CD4-positive, alpha-beta memory T cell (primary cell): ENCODE data around the gene SERGEF. TPM values are rescaled to one million over a fixed set of nuclear protein-coding genes. Genes with fewer than 3 reads are reported as not detected.
A peak's percentile ranks its signal among the peaks of the same experiment; 100 is the strongest.

Experiments used
- CTCF ChIA-PET: fragments of 350-600 bp; sonication (Branson Sonifier 250); formaldehyde crosslinking; loops from one replicate; lab custom pipeline; 2021; ENCODE audit warnings: inconsistent platforms; ENCODE audit not compliant: partially characterized antibody; lab: Charles Lee
- POLR2A ChIA-PET: fragments of 350-600 bp; sonication (Branson Sonifier 250); formaldehyde crosslinking; loops from one replicate; lab custom pipeline; 2021; ENCODE audit not compliant: partially characterized antibody; lab: Charles Lee
- DNase-seq, 5 donors: peaks; one replicate each; pipeline versions ENCODE4 v3.0.0 to v3.0.0-alpha.2; 2020 to 2022; ENCODE audit warnings: mixed read lengths in 1 of 5
- H3K27ac ChIP-seq: one replicate; pipeline ENCODE4 v1.7.0; 2013; ENCODE audit warnings: low read depth, low read length
- H3K27me3 ChIP-seq: 2 replicates; pipeline ENCODE4 v1.7.0; 2013; ENCODE audit warnings: mild to moderate bottlenecking, low read length, moderate library complexity; ENCODE audit not compliant: insufficient read depth
- H3K36me3 ChIP-seq: 2 replicates; pipeline ENCODE4 v1.7.0; 2013; ENCODE audit warnings: mild to moderate bottlenecking, low read length, moderate library complexity; ENCODE audit not compliant: insufficient read depth
- H3K4me1 ChIP-seq: 2 replicates; pipeline ENCODE4 v1.7.0; 2013; ENCODE audit warnings: mild to moderate bottlenecking, low read length, moderate library complexity; ENCODE audit not compliant: insufficient read depth
- H3K4me3 ChIP-seq, 2 donors: one replicate each; pipeline ENCODE4 v1.7.0; 2013; ENCODE audit warnings: low read length in 2 of 2, mild to moderate bottlenecking in 1 of 2
- H3K9me3 ChIP-seq, 2 donors: one replicate each; pipeline ENCODE4 v1.7.0; 2013; ENCODE audit warnings: low read length in 2 of 2, control low read depth in 1 of 2; ENCODE audit not compliant: control insufficient read depth in 1 of 2
- H3K27ac Mint-ChIP-seq, 7 donors: one replicate each; pipeline ENCODE4 v1.8.0; 2020 to 2021; ENCODE audit warnings: mixed read lengths in 7 of 7, mild to moderate bottlenecking in 6 of 7, inconsistent platforms in 3 of 7, moderate library complexity in 3 of 7
- H3K27me3 Mint-ChIP-seq, 2 donors: one replicate each; pipeline ENCODE4 v1.8.0; 2020 to 2021; ENCODE audit warnings: mixed read lengths in 2 of 2
- H3K36me3 Mint-ChIP-seq, 2 donors: one replicate each; pipeline ENCODE4 v1.8.0; 2020 to 2021; ENCODE audit warnings: mixed read lengths in 2 of 2, inconsistent platforms in 1 of 2, mild to moderate bottlenecking in 1 of 2
- H3K4me1 Mint-ChIP-seq, 4 donors: one replicate each; pipeline ENCODE4 v1.8.0; 2020 to 2021; ENCODE audit warnings: mixed read lengths in 4 of 4, mild to moderate bottlenecking in 1 of 4
- H3K4me3 Mint-ChIP-seq, 8 donors: one replicate each; pipeline ENCODE4 v1.8.0; 2020 to 2021; ENCODE audit warnings: mixed read lengths in 8 of 8, mild to moderate bottlenecking in 7 of 8, moderate library complexity in 6 of 8, inconsistent platforms in 3 of 8
- H3K9me3 Mint-ChIP-seq, 8 donors: one replicate each; pipeline ENCODE4 v1.8.0; 2020 to 2021; ENCODE audit warnings: mixed read lengths in 8 of 8, mild to moderate bottlenecking in 5 of 8, inconsistent platforms in 3 of 8, moderate library complexity in 1 of 8
- intact Hi-C: fragments of 100-400 bp; cut with micrococcal nuclease; formaldehyde crosslinking; loops from one replicate; pipeline ENCODE4 v1.15.1; 2023
- polyA plus RNA-seq, 2 donors: library from polyadenylated mRNA; unstranded; fragments of 300-500 nt; fragmentation: Illumina TruSeq; gene quantifications; one replicate each; pipeline ENCODE4 v1.2.3, GENCODE V29; 2021
- total RNA-seq, 2 experiments: library from RNA; stranded (reverse); gene quantifications; one replicate each; pipeline ENCODE4 v1.2.3, GENCODE V29; 2021

The SERGEF gene
- total and polyA plus RNA-seq, 4 experiments from 2014 or later, result 46.2 to 82.7 (median 63.7) TPM

- H3K27ac ChIP-seq, result no peak overlapping the region
- intact Hi-C loops, result no loop called here
- no peaks in the 10 kb centered on the region for H3K27me3 ChIP-seq
- H3K27ac Mint-ChIP-seq, result no peak overlapping the region
- no peaks in the 10 kb centered on the region for H3K9me3 ChIP-seq
- no peak overlapping the region for H3K4me3 ChIP-seq
- no peak overlapping the region for H3K4me3 Mint-ChIP-seq
- POLR2A ChIA-PET, result no interaction called here
- no peaks in the 10 kb centered on the region for H3K27me3 Mint-ChIP-seq
- CTCF ChIA-PET, result no interaction called here
- H3K4me1 Mint-ChIP-seq, result peaks cover 0 to 2% (median 0%) of the 10 kb centered on the region in 4 donors
- peaks cover 46 to 56% of the 10 kb centered on the region in 2 donors for H3K36me3 Mint-ChIP-seq
- H3K36me3 ChIP-seq, result no peaks in the 10 kb centered on the region
- no peak for DNase-seq
- H3K9me3 Mint-ChIP-seq, result no peaks in the 10 kb centered on the region
- H3K4me1 ChIP-seq, result no peaks in the 10 kb centered on the region
Observed at GRCh38 chr11:17915500-17916143, 97.2 kb downstream of the SERGEF start.

GRCh38 chr11:17914957-17915356, 97.9 kb downstream of the SERGEF start:
- no peaks in the 10 kb centered on the region for H3K9me3 Mint-ChIP-seq
- DNase-seq, result no peak
- Histone ChIP-seq H3K36me3 (no peaks in the 10 kb centered on the region), H3K27me3 (no peaks in the 10 kb centered on the region), H3K4me3 (no peak overlapping the region), H3K9me3 (no peaks in the 10 kb centered on the region), H3K27ac (no peak overlapping the region), H3K4me1 (no peaks in the 10 kb centered on the region)
- peaks cover 51 to 56% of the 10 kb centered on the region in 2 donors for H3K36me3 Mint-ChIP-seq
- CTCF ChIA-PET, result no interaction called here
- no peaks in the 10 kb centered on the region for H3K27me3 Mint-ChIP-seq
- intact Hi-C loops, result no loop called here
- POLR2A ChIA-PET, result no interaction called here
- peaks cover 0 to 2% (median 0%) of the 10 kb centered on the region in 4 donors for H3K4me1 Mint-ChIP-seq
- H3K27ac Mint-ChIP-seq, result no peak overlapping the region
- H3K4me3 Mint-ChIP-seq, result no peak overlapping the region

- Mint-ChIP-seq H3K27ac (no peak overlapping the region), H3K36me3 (peaks cover 39 to 58% of the 10 kb centered on the region in 2 donors), H3K9me3 (no peaks in the 10 kb centered on the region), H3K27me3 (no peaks in the 10 kb centered on the region), H3K4me3 (no peak overlapping the region), H3K4me1 (peaks cover 0 to 5% (median 1%) of the 10 kb centered on the region in 4 donors)
- ChIA-PET POLR2A (no interaction called here), CTCF (no interaction called here)
- Histone ChIP-seq H3K9me3 (no peaks in the 10 kb centered on the region), H3K27ac (no peak overlapping the region), H3K27me3 (no peaks in the 10 kb centered on the region), H3K4me3 (no peak overlapping the region), H3K36me3 (peaks cover 3% of the 10 kb centered on the region), H3K4me1 (no peaks in the 10 kb centered on the region)
- intact Hi-C loops, result no loop called here
- no peak for DNase-seq
Observed at GRCh38 chr11:17907046-17907445, 105.8 kb downstream of the SERGEF start.

- H3K4me3 ChIP-seq, result no peak overlapping the region
- Mint-ChIP-seq H3K36me3 (peaks cover 42 to 59% of the 10 kb centered on the region in 2 donors), H3K27ac (no peak overlapping the region), H3K4me1 (peaks cover 0 to 5% (median 1%) of the 10 kb centered on the region in 4 donors), H3K27me3 (no peaks in the 10 kb centered on the region), H3K4me3 (no peak overlapping the region), H3K9me3 (no peaks in the 10 kb centered on the region)
- no peak overlapping the region for H3K27ac ChIP-seq
- no peaks in the 10 kb centered on the region for H3K9me3 ChIP-seq
- no peak for DNase-seq
- CTCF ChIA-PET, result no interaction called here
- peaks cover 3% of the 10 kb centered on the region for H3K36me3 ChIP-seq
- no peaks in the 10 kb centered on the region for H3K4me1 ChIP-seq
- intact Hi-C loops, result no loop called here
- H3K27me3 ChIP-seq, result no peaks in the 10 kb centered on the region
- POLR2A ChIA-PET, result no interaction called here
Observed at GRCh38 chr11:17906436-17906835, 106.4 kb downstream of the SERGEF start.

- no peaks in the 10 kb centered on the region for H3K9me3 Mint-ChIP-seq
- H3K27ac Mint-ChIP-seq, result no peak overlapping the region
- Histone ChIP-seq H3K4me3 (no peak overlapping the region), H3K27me3 (no peaks in the 10 kb centered on the region), H3K9me3 (no peaks in the 10 kb centered on the region), H3K4me1 (no peaks in the 10 kb centered on the region), H3K27ac (no peak overlapping the region), H3K36me3 (peaks cover 3% of the 10 kb centered on the region)
- peaks cover 0 to 5% (median 3%) of the 10 kb centered on the region in 4 donors for H3K4me1 Mint-ChIP-seq
- DNase-seq, result no peak
- H3K27me3 Mint-ChIP-seq, result no peaks in the 10 kb centered on the region
- POLR2A ChIA-PET, result no interaction called here
- H3K36me3 Mint-ChIP-seq, result peaks cover 42 to 65% of the 10 kb centered on the region in 2 donors
- no peak overlapping the region for H3K4me3 Mint-ChIP-seq
- CTCF ChIA-PET, result no interaction called here
- intact Hi-C loops, result no loop called here
Observed at GRCh38 chr11:17905477-17905876, 107.4 kb downstream of the SERGEF start.

GRCh38 chr11:17901481-17901880, 111.4 kb downstream of the SERGEF start:
- Mint-ChIP-seq H3K4me1 (peaks cover 0 to 5% (median under 1%) of the 10 kb centered on the region in 4 donors), H3K36me3 (peaks cover 34 to 40% of the 10 kb centered on the region in 2 donors), H3K4me3 (no peak overlapping the region), H3K27ac (no peak overlapping the region), H3K9me3 (no peaks in the 10 kb centered on the region), H3K27me3 (no peaks in the 10 kb centered on the region)
- CTCF ChIA-PET, result interaction anchor here (1.8 kb wide), 1 partner anchor 41 kb away, joined by 4 read pairs; no protein-coding TSS in a partner anchor
- intact Hi-C loops, result no loop called here
- POLR2A ChIA-PET, result no interaction called here
- DNase-seq, result no peak
- H3K36me3 ChIP-seq, result peaks cover 3% of the 10 kb centered on the region
- no peaks in the 10 kb centered on the region for H3K27me3 ChIP-seq
- no peaks in the 10 kb centered on the region for H3K9me3 ChIP-seq
- H3K27ac ChIP-seq, result no peak overlapping the region
- no peak overlapping the region for H3K4me3 ChIP-seq
- H3K4me1 ChIP-seq, result no peaks in the 10 kb centered on the region

GRCh38 chr11:17898782-17899181, 114.1 kb downstream of the SERGEF start:
- ChIA-PET POLR2A (no interaction called here), CTCF (no interaction called here)
- intact Hi-C loops, result no loop called here
- Histone ChIP-seq H3K4me3 (no peak overlapping the region), H3K36me3 (no peaks in the 10 kb centered on the region), H3K4me1 (no peaks in the 10 kb centered on the region), H3K27me3 (no peaks in the 10 kb centered on the region), H3K9me3 (no peaks in the 10 kb centered on the region), H3K27ac (no peak overlapping the region)
- Mint-ChIP-seq H3K9me3 (no peaks in the 10 kb centered on the region), H3K36me3 (peaks cover 29 to 41% of the 10 kb centered on the region in 2 donors), H3K27me3 (no peaks in the 10 kb centered on the region), H3K27ac (peak overlapping the region in 1 of 7 donors; percentile 32), H3K4me3 (no peak overlapping the region), H3K4me1 (peaks cover 0 to 6% (median under 1%) of the 10 kb centered on the region in 4 donors)
- no peak for DNase-seq
